Tibial nerve (tissue), 3 donors: ENCODE measurements around the gene PCAT7.

Experiments used
- POLR2A ChIP-seq, 2 donors: fragments of 450-650 bp; IDR thresholded peaks; one replicate each; pipeline ENCODE4 v1.6.1; 2017; ENCODE audit warnings: antibody characterized with exemption in 2 of 2, mild to moderate bottlenecking in 2 of 2, moderate library complexity in 2 of 2
- TF ChIP-seq, protein P1 (sequence below), 5 experiments: fragments of 200-600 bp in 3 of 5; fragments of 450-650 bp in 2 of 5; sonication (generic) in 3 of 5; IDR thresholded peaks; one replicate each; pipeline ENCODE4 v1.5.1; 2016 to 2019; ENCODE audit warnings: antibody characterized with exemption in 5 of 5, mild to moderate bottlenecking in 3 of 5, moderate library complexity in 2 of 5

DNA sequence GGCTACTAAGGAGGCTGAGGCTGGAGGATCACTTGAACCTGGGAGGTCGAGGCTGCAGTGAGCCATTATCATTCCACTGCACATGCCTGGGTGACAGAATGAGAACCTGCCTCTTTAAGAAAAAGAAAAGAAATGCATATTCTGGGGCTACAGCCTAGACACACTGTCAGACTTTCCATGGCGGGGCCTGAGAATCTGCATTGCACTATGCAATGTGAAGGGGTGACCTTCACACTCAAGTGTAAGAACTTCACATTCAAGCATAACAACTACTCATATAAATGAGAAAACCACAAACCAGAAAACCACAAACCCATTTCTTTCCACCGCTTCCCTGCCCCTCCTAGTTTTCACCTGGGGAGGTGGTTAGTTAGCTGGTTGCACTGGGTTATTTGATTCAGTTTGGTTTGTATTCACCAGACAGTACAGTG, 56.8 kb downstream of the PCAT7 start:
- TF ChIP-seq, protein P1, sequence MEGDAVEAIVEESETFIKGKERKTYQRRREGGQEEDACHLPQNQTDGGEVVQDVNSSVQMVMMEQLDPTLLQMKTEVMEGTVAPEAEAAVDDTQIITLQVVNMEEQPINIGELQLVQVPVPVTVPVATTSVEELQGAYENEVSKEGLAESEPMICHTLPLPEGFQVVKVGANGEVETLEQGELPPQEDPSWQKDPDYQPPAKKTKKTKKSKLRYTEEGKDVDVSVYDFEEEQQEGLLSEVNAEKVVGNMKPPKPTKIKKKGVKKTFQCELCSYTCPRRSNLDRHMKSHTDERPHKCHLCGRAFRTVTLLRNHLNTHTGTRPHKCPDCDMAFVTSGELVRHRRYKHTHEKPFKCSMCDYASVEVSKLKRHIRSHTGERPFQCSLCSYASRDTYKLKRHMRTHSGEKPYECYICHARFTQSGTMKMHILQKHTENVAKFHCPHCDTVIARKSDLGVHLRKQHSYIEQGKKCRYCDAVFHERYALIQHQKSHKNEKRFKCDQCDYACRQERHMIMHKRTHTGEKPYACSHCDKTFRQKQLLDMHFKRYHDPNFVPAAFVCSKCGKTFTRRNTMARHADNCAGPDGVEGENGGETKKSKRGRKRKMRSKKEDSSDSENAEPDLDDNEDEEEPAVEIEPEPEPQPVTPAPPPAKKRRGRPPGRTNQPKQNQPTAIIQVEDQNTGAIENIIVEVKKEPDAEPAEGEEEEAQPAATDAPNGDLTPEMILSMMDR (IDR thresholded peaks at IDR 0.05), result no peak
- TF ChIP-seq POLR2A (IDR thresholded peaks at IDR 0.05), result no peak
